SU-DHL-6 (cell line): ENCODE results near the gene GREM1.

Experiments used
- H2AFZ ChIP-seq: fragments of 200-600 bp; sonication (generic); 2 replicates; pipeline ENCODE4 v1.6.1; 2014; ENCODE audit warnings: low read depth, mild to moderate bottlenecking, moderate library complexity, mixed read lengths, antibody characterized with exemption, low read length; ENCODE audit not compliant: severe bottlenecking
- H3F3A ChIP-seq: fragments of 200-600 bp; shearing (Covaris generic); 2 replicates; pipeline ENCODE4 v1.6.0; 2016; ENCODE audit warnings: antibody characterized with exemption, mild to moderate bottlenecking; ENCODE audit not compliant: insufficient read depth
- H3K27ac ChIP-seq: fragments of 200-600 bp; sonication (generic); 2 replicates; pipeline ENCODE4 v1.5.1; 2016; ENCODE audit warnings: low read depth, mild to moderate bottlenecking, low read length, moderate library complexity, mixed read lengths
- H3K27me3 ChIP-seq: fragments of 200-600 bp; sonication (generic), shearing (Covaris generic); 2 replicates; pipeline ENCODE4 v1.6.0; 2014; ENCODE audit warnings: mild to moderate bottlenecking, low read length
- H3K36me3 ChIP-seq: fragments of 200-600 bp; sonication (generic); 2 replicates; pipeline ENCODE4 v1.6.1; 2014; ENCODE audit warnings: mild to moderate bottlenecking, low read length, mixed read lengths
- H3K4me2 ChIP-seq: fragments of 300-600, 200-600 bp; shearing (Covaris generic), sonication (generic); 2 replicates; pipeline ENCODE4 v1.6.0; 2014; ENCODE audit warnings: low read length, low read depth, mild to moderate bottlenecking; ENCODE audit not compliant: poor library complexity, severe bottlenecking
- H3K4me3 ChIP-seq: fragments of 200-600 bp; sonication (generic); 2 replicates; pipeline ENCODE4 v1.5.1; 2014; ENCODE audit warnings: antibody characterized with exemption, low read length, mild to moderate bottlenecking, mixed read lengths; ENCODE audit not compliant: insufficient read depth, poor library complexity, severe bottlenecking
- H3K79me2 ChIP-seq: fragments of 200-600 bp; sonication (generic); 2 replicates; pipeline ENCODE4 v1.6.1; 2014; ENCODE audit warnings: mild to moderate bottlenecking, low read length, moderate library complexity; ENCODE audit not compliant: insufficient read depth
- H3K9ac ChIP-seq: fragments of 200-600 bp; sonication (generic); 2 replicates; pipeline ENCODE4 v1.7.0; 2014; ENCODE audit warnings: mild to moderate bottlenecking, low read length
- H3K9me2 ChIP-seq: fragments of 200-600 bp; sonication (generic); replicated peaks from 2 replicates; pipeline ENCODE4 v1.6.1; 2014; ENCODE audit warnings: low read length; ENCODE audit not compliant: insufficient read depth
- H3K9me3 ChIP-seq: fragments of 200-600 bp; sonication (generic); 2 replicates; pipeline ENCODE4 v1.6.1; 2014; ENCODE audit warnings: low read length, mixed read lengths; ENCODE audit not compliant: insufficient read depth
- H4K20me1 ChIP-seq: fragments of 200-600 bp; sonication (generic); 2 replicates; pipeline ENCODE4 v1.6.1; 2014; ENCODE audit warnings: low read depth, mild to moderate bottlenecking, antibody characterized with exemption, low read length, moderate library complexity, mixed read lengths
- CTCF ChIP-seq: fragments of 200-600 bp; sonication (generic); IDR thresholded peaks from one replicate; pipeline ENCODE4 v1.5.1; 2017; ENCODE audit warnings: antibody characterized with exemption, mild to moderate bottlenecking, low read length, moderate library complexity; ENCODE audit not compliant: insufficient read depth, poor library complexity, severe bottlenecking
- EZH2phosphoT487 ChIP-seq: fragments of 200-600 bp; sonication (generic), shearing (Covaris generic); conservative IDR thresholded peaks from 2 replicates; pipeline ENCODE4 v1.6.1; 2018; ENCODE audit warnings: mild to moderate bottlenecking, antibody characterized with exemption, low read length, moderate library complexity, mixed read lengths

Gene GREM1

GRCh38 chr15:32704395-32704981 is 13.3 kb upstream of the GREM1 start:
- Histone ChIP-seq H3K4me3 (no peak overlapping the region), H3K27me3 (no peaks in the 10 kb centered on the region), H2AFZ (no peak overlapping the region), H3F3A (no peaks in the 10 kb centered on the region), H3K79me2 (no peaks in the 10 kb centered on the region), H3K9me2 (no peaks in the 10 kb centered on the region), H3K9ac (no peak overlapping the region), H3K9me3 (no peaks in the 10 kb centered on the region), H3K27ac (no peak overlapping the region), H3K36me3 (no peaks in the 10 kb centered on the region), H3K4me2 (no peak overlapping the region), H4K20me1 (no peaks in the 10 kb centered on the region)
- no peak for TF ChIP-seq EZH2phosphoT487
- no peak for TF ChIP-seq CTCF

- no peak overlapping the region for H3K4me3 ChIP-seq
- H3K4me2 ChIP-seq: no peak overlapping the region
- H3K9me3 ChIP-seq: no peaks in the 10 kb centered on the region
- no peaks in the 10 kb centered on the region for H3K79me2 ChIP-seq
- no peaks in the 10 kb centered on the region for H4K20me1 ChIP-seq
- no peaks in the 10 kb centered on the region for H3F3A ChIP-seq
- no peaks in the 10 kb centered on the region for H3K27me3 ChIP-seq
- TF ChIP-seq CTCF (no peak), EZH2phosphoT487 (no peak)
- no peak overlapping the region for H3K9ac ChIP-seq
- no peak overlapping the region for H3K27ac ChIP-seq
- H3K36me3 ChIP-seq: no peaks in the 10 kb centered on the region
- no peak overlapping the region for H2AFZ ChIP-seq
- H3K9me2 ChIP-seq: no peaks in the 10 kb centered on the region
These were observed 12.4 kb upstream of the GREM1 start for GRCh38 chr15:32705446-32705845.

GRCh38 chr15:32706704-32707103 is 11.1 kb upstream of the GREM1 start:
- no peak overlapping the region for H2AFZ ChIP-seq
- no peaks in the 10 kb centered on the region for H3K9me2 ChIP-seq
- TF ChIP-seq CTCF: no peak
- TF ChIP-seq EZH2phosphoT487: no peak
- H3K36me3 ChIP-seq: no peaks in the 10 kb centered on the region
- H3F3A ChIP-seq: no peaks in the 10 kb centered on the region
- no peak overlapping the region for H3K27ac ChIP-seq
- H3K9ac ChIP-seq: no peak overlapping the region
- H3K9me3 ChIP-seq: no peaks in the 10 kb centered on the region
- no peaks in the 10 kb centered on the region for H3K27me3 ChIP-seq
- no peaks in the 10 kb centered on the region for H4K20me1 ChIP-seq
- H3K79me2 ChIP-seq: no peaks in the 10 kb centered on the region
- H3K4me3 ChIP-seq: no peak overlapping the region
- no peak overlapping the region for H3K4me2 ChIP-seq
